Liver (tissue), 9 donors: ENCODE measurements around the gene TUBA4A. TPM values are rescaled to one million over a fixed set of nuclear protein-coding genes. Genes with fewer than 3 reads are reported as not detected.

Experiments
- DNase-seq: peaks from one replicate; pipeline ENCODE4 v3.0.0-alpha.2; 2017; ENCODE audit warnings: low spot score
- H3K27ac ChIP-seq, 2 donors: one replicate each; pipeline ENCODE4 v1.7.0; 2013; ENCODE audit warnings: inconsistent platforms in 2 of 2, low read length in 2 of 2, control low read depth in 1 of 2, low read depth in 1 of 2, mild to moderate bottlenecking in 1 of 2
- H3K27me3 ChIP-seq, 4 donors: one replicate each; pipeline versions ENCODE4 v1.6.1 to v1.7.0; 2013; ENCODE audit warnings: low read length in 3 of 4, inconsistent platforms in 1 of 4, mild to moderate bottlenecking in 1 of 4, moderate library complexity in 1 of 4; ENCODE audit not compliant: control insufficient read depth in 4 of 4, insufficient read depth in 4 of 4
- H3K36me3 ChIP-seq, 4 donors: one replicate each; pipeline versions ENCODE4 v1.6.1 to v1.7.0; 2013; ENCODE audit warnings: low read length in 3 of 4, mild to moderate bottlenecking in 3 of 4, low read depth in 1 of 4, moderate library complexity in 1 of 4; ENCODE audit not compliant: control insufficient read depth in 4 of 4, insufficient read depth in 3 of 4
- H3K4me1 ChIP-seq, 4 donors: one replicate each; pipeline versions ENCODE4 v1.6.1 to v1.7.0; 2013; ENCODE audit warnings: low read length in 3 of 4, mild to moderate bottlenecking in 3 of 4, moderate library complexity in 1 of 4; ENCODE audit not compliant: control insufficient read depth in 4 of 4, insufficient read depth in 4 of 4
- H3K4me3 ChIP-seq, 3 donors: one replicate each; pipeline versions ENCODE4 v1.6.1 to v1.7.0; 2013; ENCODE audit warnings: low read length in 3 of 3, control low read depth in 1 of 3, low read depth in 1 of 3, mild to moderate bottlenecking in 1 of 3
- H3K9ac ChIP-seq, 2 donors: one replicate each; pipeline ENCODE4 v1.7.0; 2013; ENCODE audit warnings: low read length in 2 of 2, mild to moderate bottlenecking in 2 of 2, moderate library complexity in 2 of 2, control low read depth in 1 of 2, low read depth in 1 of 2
- H3K9me3 ChIP-seq, 4 donors: one replicate each; pipeline versions ENCODE4 v1.6.1 to v1.7.0; 2013; ENCODE audit warnings: low read length in 3 of 4; ENCODE audit not compliant: control insufficient read depth in 4 of 4
- ATF3 ChIP-seq: IDR thresholded peaks from 2 replicates; pipeline ENCODE4 v1.6.1; 2016; ENCODE audit warnings: antibody characterized with exemption
- EGR1 ChIP-seq, 2 donors: IDR thresholded peaks; 2 replicates each; pipeline ENCODE4 v1.6.1; 2016 to 2018; ENCODE audit warnings: antibody characterized with exemption in 2 of 2, low read depth in 2 of 2
- FOXA1 ChIP-seq: IDR thresholded peaks from 2 replicates; pipeline ENCODE4 v1.6.1; 2016; ENCODE audit warnings: antibody characterized with exemption
- FOXA2 ChIP-seq: IDR thresholded peaks from 2 replicates; pipeline ENCODE4 v1.6.1; 2016; ENCODE audit warnings: antibody characterized with exemption
- GABPA ChIP-seq, 2 donors: IDR thresholded peaks in 1 of 2; conservative IDR thresholded peaks in 1 of 2; 2 replicates each; pipeline ENCODE4 v1.6.1; 2016; ENCODE audit warnings: antibody characterized with exemption in 2 of 2, mild to moderate bottlenecking in 1 of 2, moderate library complexity in 1 of 2
- HNF4A ChIP-seq, 2 donors: conservative IDR thresholded peaks; 2 replicates each; pipeline ENCODE4 v1.6.1; 2016; ENCODE audit warnings: antibody characterized with exemption in 2 of 2, mild to moderate bottlenecking in 2 of 2
- HNF4G ChIP-seq: IDR thresholded peaks from 2 replicates; pipeline ENCODE4 v1.6.1; 2016; ENCODE audit warnings: antibody characterized with exemption
- JUND ChIP-seq, 2 donors: IDR thresholded peaks; 2 replicates each; pipeline ENCODE4 v1.6.1; 2016; ENCODE audit warnings: antibody characterized with exemption in 2 of 2
- NR2F2 ChIP-seq: IDR thresholded peaks from 2 replicates; pipeline ENCODE4 v1.6.1; 2016; ENCODE audit warnings: antibody characterized with exemption
- RAD21 ChIP-seq, 2 donors: IDR thresholded peaks; 2 replicates each; pipeline ENCODE4 v1.6.1; 2016; ENCODE audit warnings: antibody characterized with exemption in 2 of 2, mild to moderate bottlenecking in 2 of 2
- RXRA ChIP-seq, 2 donors: IDR thresholded peaks; 2 replicates each; pipeline ENCODE4 v1.6.1; 2017 to 2018; ENCODE audit warnings: antibody characterized with exemption in 2 of 2, mild to moderate bottlenecking in 1 of 2
- SP1 ChIP-seq: IDR thresholded peaks from 2 replicates; pipeline ENCODE4 v1.6.1; 2018; ENCODE audit warnings: antibody characterized with exemption, mild to moderate bottlenecking
- TAF1 ChIP-seq: conservative IDR thresholded peaks from 2 replicates; pipeline ENCODE4 v1.6.1; 2016; ENCODE audit warnings: antibody characterized with exemption, mild to moderate bottlenecking
- YY1 ChIP-seq: IDR thresholded peaks from 2 replicates; pipeline ENCODE4 v1.6.1; 2016; ENCODE audit warnings: antibody characterized with exemption, mild to moderate bottlenecking
- ZBTB33 ChIP-seq: IDR thresholded peaks from 2 replicates; pipeline ENCODE4 v1.6.1; 2016; ENCODE audit warnings: antibody characterized with exemption
- WGBS: extraction: QIAGEN DNeasy Blood & Tissue Kit; methylation state at CpG from one replicate; pipeline ENCODE4 v1.1.7; 2013; 5-methylcytosine and 5-hydroxymethylcytosine counted together
- polyA plus RNA-seq, 2 donors: library from polyadenylated mRNA; stranded (reverse) in 1 of 2; unstranded in 1 of 2; fragments of 200-250 nt in 1 of 2; fragments of >200 nt in 1 of 2; fragmentation: Nextera tagmentation in 1 of 2; extraction: Ambion mirVana in 1 of 2; gene quantifications; one replicate each; pipeline versions ENCODE4 v1.2.1 to v1.2.3, GENCODE V29; 2013 to 2015
- total RNA-seq, 2 donors: library from RNA; depleted of rRNA; stranded (reverse); fragments of >200 nt; gene quantifications; one replicate each; pipeline ENCODE4 v1.2.3, GENCODE V29; 2014
- TF ChIP-seq, protein P1 (sequence below): IDR thresholded peaks from 2 replicates; pipeline ENCODE4 v1.6.1; 2016; ENCODE audit warnings: antibody characterized with exemption
- TF ChIP-seq, protein P2 (sequence below): fragments of 150-350 bp; IDR thresholded peaks from 2 replicates; pipeline ENCODE4 v1.5.1; 2017; ENCODE audit warnings: improper control_type of control experiment, low read depth, low read length; ENCODE audit not compliant: missing input control
- TF ChIP-seq, protein P3 (sequence below): IDR thresholded peaks from 2 replicates; pipeline ENCODE4 v1.6.1; 2016; ENCODE audit warnings: antibody characterized with exemption, mild to moderate bottlenecking
- donor health status: healthy.
- donor health status: healthy.
- donor health status: healthy.
- donor health status: healthy.
- donor health status: healthy.

The TUBA4A gene
- total and polyA plus RNA-seq, 4 donors, result 16.2 to 63.1 (median 31.6) TPM

GRCh38 chr2:219225350-219225749 lies 28.4 kb downstream of the TUBA4A start:
- Histone ChIP-seq H3K27me3 (no peaks in the 10 kb centered on the region), H3K4me3 (no peak overlapping the region), H3K9me3 (no peaks in the 10 kb centered on the region), H3K4me1 (peaks cover 7 to 17% (median 14%) of the 10 kb centered on the region in 4 donors), H3K9ac (no peak overlapping the region), H3K36me3 (peaks cover 21 to 54% (median 44%) of the 10 kb centered on the region in 4 donors), H3K27ac (no peak overlapping the region)
- WGBS, result 87% methylated on average over 3 of the region's 3 CpGs
- DNase-seq, result no peak
- TF ChIP-seq EGR1 (IDR thresholded peaks at IDR 0.05; ENCODE audit: low read depth in 2 of 2) (no peak), HNF4G (no peak), ZBTB33 (no peak), JUND (IDR thresholded peaks at IDR 0.05) (no peak), NR2F2 (no peak), HNF4A (conservative IDR thresholded peaks at IDR 0.05) (no peak), GABPA (IDR thresholded peaks at IDR 0.05 in 1 of 2, conservative IDR thresholded peaks at IDR 0.05 in 1 of 2) (no peak), ATF3 (no peak), SP1 (no peak), TAF1 (no peak), YY1 (no peak), RXRA (IDR thresholded peaks at IDR 0.05) (no peak), RAD21 (IDR thresholded peaks at IDR 0.05) (no peak), FOXA2 (no peak), FOXA1 (no peak)
- TF ChIP-seq, protein P1, sequence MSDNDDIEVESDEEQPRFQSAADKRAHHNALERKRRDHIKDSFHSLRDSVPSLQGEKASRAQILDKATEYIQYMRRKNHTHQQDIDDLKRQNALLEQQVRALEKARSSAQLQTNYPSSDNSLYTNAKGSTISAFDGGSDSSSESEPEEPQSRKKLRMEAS, result no peak
- TF ChIP-seq, protein P2, sequence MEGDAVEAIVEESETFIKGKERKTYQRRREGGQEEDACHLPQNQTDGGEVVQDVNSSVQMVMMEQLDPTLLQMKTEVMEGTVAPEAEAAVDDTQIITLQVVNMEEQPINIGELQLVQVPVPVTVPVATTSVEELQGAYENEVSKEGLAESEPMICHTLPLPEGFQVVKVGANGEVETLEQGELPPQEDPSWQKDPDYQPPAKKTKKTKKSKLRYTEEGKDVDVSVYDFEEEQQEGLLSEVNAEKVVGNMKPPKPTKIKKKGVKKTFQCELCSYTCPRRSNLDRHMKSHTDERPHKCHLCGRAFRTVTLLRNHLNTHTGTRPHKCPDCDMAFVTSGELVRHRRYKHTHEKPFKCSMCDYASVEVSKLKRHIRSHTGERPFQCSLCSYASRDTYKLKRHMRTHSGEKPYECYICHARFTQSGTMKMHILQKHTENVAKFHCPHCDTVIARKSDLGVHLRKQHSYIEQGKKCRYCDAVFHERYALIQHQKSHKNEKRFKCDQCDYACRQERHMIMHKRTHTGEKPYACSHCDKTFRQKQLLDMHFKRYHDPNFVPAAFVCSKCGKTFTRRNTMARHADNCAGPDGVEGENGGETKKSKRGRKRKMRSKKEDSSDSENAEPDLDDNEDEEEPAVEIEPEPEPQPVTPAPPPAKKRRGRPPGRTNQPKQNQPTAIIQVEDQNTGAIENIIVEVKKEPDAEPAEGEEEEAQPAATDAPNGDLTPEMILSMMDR, result no peak
- TF ChIP-seq, protein P3, sequence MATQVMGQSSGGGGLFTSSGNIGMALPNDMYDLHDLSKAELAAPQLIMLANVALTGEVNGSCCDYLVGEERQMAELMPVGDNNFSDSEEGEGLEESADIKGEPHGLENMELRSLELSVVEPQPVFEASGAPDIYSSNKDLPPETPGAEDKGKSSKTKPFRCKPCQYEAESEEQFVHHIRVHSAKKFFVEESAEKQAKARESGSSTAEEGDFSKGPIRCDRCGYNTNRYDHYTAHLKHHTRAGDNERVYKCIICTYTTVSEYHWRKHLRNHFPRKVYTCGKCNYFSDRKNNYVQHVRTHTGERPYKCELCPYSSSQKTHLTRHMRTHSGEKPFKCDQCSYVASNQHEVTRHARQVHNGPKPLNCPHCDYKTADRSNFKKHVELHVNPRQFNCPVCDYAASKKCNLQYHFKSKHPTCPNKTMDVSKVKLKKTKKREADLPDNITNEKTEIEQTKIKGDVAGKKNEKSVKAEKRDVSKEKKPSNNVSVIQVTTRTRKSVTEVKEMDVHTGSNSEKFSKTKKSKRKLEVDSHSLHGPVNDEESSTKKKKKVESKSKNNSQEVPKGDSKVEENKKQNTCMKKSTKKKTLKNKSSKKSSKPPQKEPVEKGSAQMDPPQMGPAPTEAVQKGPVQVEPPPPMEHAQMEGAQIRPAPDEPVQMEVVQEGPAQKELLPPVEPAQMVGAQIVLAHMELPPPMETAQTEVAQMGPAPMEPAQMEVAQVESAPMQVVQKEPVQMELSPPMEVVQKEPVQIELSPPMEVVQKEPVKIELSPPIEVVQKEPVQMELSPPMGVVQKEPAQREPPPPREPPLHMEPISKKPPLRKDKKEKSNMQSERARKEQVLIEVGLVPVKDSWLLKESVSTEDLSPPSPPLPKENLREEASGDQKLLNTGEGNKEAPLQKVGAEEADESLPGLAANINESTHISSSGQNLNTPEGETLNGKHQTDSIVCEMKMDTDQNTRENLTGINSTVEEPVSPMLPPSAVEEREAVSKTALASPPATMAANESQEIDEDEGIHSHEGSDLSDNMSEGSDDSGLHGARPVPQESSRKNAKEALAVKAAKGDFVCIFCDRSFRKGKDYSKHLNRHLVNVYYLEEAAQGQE, result no peak
